IPS-15b (cell line): ENCODE results near the gene HCFC1R1.
A peak's percentile ranks its signal among the peaks of the same experiment; 100 is the strongest.

ENCODE experiments used
- H3K27me3 ChIP-seq: one replicate; pipeline ENCODE4 v1.6.1; 2013; ENCODE audit warnings: low read length; ENCODE audit not compliant: control insufficient read depth, insufficient read depth
- H3K36me3 ChIP-seq: one replicate; pipeline ENCODE4 v1.6.1; 2013; ENCODE audit warnings: low read length; ENCODE audit not compliant: control insufficient read depth, insufficient read depth
- H3K4me1 ChIP-seq: one replicate; pipeline ENCODE4 v1.6.1; 2013; ENCODE audit warnings: mild to moderate bottlenecking, low read length; ENCODE audit not compliant: control insufficient read depth, insufficient read depth
- H3K4me3 ChIP-seq: one replicate; pipeline ENCODE4 v1.5.1; 2013; ENCODE audit warnings: low read depth, low read length
- H3K9ac ChIP-seq: one replicate; pipeline ENCODE4 v1.6.1; 2013; ENCODE audit warnings: low read depth, mild to moderate bottlenecking, low read length
- H3K9me3 ChIP-seq: one replicate; pipeline ENCODE4 v1.6.1; 2013; ENCODE audit warnings: mild to moderate bottlenecking, low read length; ENCODE audit not compliant: control insufficient read depth, insufficient read depth

Gene HCFC1R1

DNA sequence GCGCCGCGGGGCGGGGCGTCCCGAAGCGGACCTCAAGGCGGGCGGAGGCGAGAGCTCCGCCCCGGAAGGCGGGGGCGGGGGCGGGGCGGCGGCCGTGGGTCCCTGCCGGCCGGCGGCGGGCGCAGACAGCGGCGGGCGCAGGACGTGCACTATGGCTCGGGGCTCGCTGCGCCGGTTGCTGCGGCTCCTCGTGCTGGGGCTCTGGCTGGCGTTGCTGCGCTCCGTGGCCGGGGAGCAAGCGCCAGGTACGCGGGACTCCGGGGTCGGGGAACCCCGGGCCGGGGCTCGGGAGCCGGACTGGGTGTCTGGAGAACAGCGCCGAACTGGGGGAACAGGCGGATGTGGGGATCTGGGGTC, 3.5 kb downstream of the HCFC1R1 start, which contains the start of gene TNFRSF12A:
Gene TNFRSF12A, plus strand, starts transcription at position 122 of the 357 bp plus-strand sequence. Its CDS starts 30 bp downstream, at position 152.
- Histone ChIP-seq H3K36me3 (peaks cover 18% of the 10 kb centered on the region), H3K27me3 (no peaks in the 10 kb centered on the region), H3K9ac (peak within 1 kb of the TSS; percentile 89), H3K4me1 (peaks cover 10% of the 10 kb centered on the region), H3K9me3 (no peaks in the 10 kb centered on the region), H3K4me3 (peak within 1 kb of the TSS; percentile 95)

DNA sequence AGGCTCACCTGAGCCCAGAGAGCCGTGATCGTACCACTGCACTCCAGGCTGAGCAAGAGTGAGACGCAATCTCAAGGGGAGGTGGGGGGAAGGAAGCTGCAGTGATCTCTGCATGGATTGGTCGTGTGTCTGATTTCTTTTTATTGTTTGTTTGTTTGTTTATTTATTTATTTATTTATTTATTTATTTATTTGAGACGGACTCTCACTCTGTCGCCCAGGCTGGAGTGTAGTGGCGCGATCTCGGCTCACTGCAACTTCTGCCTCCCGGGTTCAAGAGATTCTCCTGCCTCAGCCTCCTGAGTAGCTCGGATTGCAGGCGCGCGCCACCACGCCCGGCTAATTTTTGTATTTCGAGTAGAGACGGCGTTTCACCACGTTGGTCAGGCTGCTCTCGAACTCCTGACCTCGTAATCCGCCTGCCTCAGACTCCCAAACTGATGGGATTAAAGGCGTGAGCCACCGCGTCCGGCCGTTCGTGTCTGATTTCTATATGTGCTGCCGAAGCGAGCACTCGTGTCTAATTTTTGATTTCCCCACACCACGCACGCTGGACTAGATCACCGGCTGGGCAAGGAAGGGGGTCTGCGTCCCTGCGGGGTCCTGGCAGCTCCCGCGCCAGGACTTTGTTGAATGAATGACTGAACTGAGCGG, 4.0 kb downstream of the HCFC1R1 start:
- H3K4me3 ChIP-seq = peak overlapping the region; percentile 43
- peaks cover 23% of the 10 kb centered on the region for H3K36me3 ChIP-seq
- H3K9me3 ChIP-seq = no peaks in the 10 kb centered on the region
- H3K4me1 ChIP-seq = peaks cover 10% of the 10 kb centered on the region
- H3K27me3 ChIP-seq = no peaks in the 10 kb centered on the region
- no peak overlapping the region for H3K9ac ChIP-seq

DNA sequence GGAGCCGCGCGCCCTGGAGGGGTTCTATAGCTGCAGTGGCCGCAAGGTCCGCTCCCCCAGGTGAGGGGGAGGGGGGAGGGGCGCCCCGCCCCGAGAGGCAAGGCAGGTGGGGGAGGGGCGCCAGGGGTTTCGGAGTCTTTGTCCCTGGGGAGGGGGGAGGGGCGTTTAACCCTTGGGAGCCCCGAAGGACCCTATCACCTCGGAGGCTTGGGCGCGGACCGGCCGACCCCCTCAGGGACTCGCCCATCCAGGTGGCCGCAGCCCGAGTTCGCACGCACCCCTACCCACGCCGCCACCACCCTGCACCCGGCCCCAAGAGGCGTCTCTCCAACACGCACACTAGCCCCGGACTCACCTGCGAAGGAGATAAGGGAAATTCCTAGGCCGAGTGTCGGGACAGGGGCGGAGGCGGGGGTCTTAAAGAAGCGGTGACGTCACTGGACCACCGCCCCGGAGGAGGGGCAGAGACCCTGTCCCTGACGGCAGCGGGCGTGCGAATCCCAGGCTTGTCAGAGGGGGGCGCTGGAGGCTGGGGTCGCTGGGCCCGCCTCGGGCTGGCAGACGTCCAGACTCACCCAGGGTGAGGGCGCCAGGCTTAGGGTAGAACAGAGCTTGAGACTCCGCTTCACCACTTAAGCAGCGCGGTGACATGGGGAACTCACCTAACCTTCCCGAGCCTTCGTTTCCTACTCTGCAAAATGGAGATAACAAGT, 5.8 kb downstream of the HCFC1R1 start, which contains the start of gene CLDN6:
Gene CLDN6, minus strand, starts transcription at position 390 of the 713 bp plus-strand sequence. CDS start 2,162 bp downstream, outside the sequence.
- H3K9me3 ChIP-seq = no peaks in the 10 kb centered on the region
- H3K27me3 ChIP-seq = no peaks in the 10 kb centered on the region
- peak within 1 kb of the TSS; percentile 96 for H3K4me3 ChIP-seq
- H3K9ac ChIP-seq = peak within 1 kb of the TSS; percentile 94
- H3K4me1 ChIP-seq = peaks cover 20% of the 10 kb centered on the region
- H3K36me3 ChIP-seq = peaks cover 27% of the 10 kb centered on the region

DNA sequence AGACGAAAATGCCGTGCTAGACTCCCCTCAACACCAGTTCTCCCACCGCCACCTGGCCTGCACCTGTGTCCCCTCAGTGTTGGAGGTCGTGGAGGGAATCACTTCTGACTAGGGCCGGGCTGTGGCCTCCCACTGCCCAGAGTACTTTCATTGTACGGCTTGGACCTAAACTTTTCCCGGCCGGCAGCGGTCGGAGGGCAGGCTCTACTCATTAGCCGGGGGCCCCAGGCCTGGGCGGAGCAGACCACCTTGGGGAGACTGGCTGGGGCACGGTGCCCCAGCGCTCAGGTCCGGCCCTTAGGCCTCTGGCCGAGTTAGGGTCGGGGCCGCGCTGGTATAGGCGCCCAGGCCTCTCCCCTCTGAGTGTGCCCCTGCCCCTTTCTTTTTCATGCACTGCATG, 6.4 kb downstream of the HCFC1R1 start:
- Histone ChIP-seq H3K9ac (peak overlapping the region; percentile 94), H3K4me3 (peak overlapping the region; percentile 96), H3K4me1 (peaks cover 15% of the 10 kb centered on the region), H3K36me3 (peaks cover 27% of the 10 kb centered on the region), H3K9me3 (no peaks in the 10 kb centered on the region), H3K27me3 (no peaks in the 10 kb centered on the region)

DNA sequence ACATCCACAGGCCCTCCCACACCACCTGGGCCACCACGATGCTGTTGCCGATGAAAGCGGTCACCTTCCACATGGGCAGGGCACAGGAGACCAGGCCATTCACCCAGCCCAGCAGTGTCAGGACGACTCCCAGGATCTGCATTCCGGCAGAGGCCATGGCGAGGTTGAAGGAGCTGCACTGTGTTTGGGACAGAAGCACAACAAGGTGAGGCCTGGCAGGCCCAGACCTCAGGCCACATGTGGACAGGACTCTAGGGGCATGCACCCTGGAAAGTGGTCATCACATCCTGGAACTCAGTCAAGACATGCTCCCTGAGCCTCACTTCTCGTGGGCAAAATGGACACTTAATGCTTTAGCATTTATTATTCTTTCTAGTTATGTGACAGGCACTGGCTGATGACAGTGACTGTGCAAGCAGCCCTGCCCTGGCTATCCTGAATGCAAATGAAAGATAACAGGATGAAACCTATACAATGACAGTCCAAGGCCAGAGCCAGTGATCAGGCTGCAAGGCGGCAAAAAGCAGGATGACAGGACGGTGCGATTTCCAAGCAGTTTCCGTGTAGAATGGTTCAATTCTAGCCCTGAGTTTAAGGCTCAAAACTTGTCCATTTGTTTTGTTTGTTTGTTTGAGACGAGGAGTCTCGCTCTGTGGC, 7.7 kb downstream of the HCFC1R1 start:
- Histone ChIP-seq H3K27me3 (peaks cover 5% of the 10 kb centered on the region), H3K36me3 (peaks cover 20% of the 10 kb centered on the region), H3K4me3 (peak overlapping the region; percentile 30), H3K4me1 (peaks cover 15% of the 10 kb centered on the region), H3K9me3 (no peaks in the 10 kb centered on the region), H3K9ac (no peak overlapping the region)

DNA sequence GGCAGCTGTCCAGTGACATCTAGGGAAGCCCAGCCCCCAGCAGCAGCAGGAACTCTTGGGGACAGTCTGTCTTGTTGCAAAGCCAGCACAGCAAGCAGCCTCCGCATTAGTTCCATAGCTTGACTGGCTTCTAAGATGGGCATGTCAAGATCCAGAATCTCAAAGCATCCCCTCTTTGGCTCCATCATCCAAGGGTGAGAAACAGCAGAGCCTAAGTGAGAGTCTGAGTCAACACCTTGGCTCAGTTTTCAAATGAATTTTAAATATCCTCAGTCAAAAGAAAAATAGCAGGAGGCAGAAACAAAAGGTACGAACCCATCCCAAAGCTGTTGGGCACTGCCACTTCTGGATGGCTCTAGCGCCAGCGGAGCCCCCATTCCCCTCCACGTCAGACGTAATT, 8.8 kb downstream of the HCFC1R1 start:
- Histone ChIP-seq H3K36me3 (peaks cover 20% of the 10 kb centered on the region), H3K4me1 (peaks cover 21% of the 10 kb centered on the region), H3K4me3 (no peak overlapping the region), H3K9ac (no peak overlapping the region), H3K27me3 (peaks cover 5% of the 10 kb centered on the region), H3K9me3 (no peaks in the 10 kb centered on the region)

DNA sequence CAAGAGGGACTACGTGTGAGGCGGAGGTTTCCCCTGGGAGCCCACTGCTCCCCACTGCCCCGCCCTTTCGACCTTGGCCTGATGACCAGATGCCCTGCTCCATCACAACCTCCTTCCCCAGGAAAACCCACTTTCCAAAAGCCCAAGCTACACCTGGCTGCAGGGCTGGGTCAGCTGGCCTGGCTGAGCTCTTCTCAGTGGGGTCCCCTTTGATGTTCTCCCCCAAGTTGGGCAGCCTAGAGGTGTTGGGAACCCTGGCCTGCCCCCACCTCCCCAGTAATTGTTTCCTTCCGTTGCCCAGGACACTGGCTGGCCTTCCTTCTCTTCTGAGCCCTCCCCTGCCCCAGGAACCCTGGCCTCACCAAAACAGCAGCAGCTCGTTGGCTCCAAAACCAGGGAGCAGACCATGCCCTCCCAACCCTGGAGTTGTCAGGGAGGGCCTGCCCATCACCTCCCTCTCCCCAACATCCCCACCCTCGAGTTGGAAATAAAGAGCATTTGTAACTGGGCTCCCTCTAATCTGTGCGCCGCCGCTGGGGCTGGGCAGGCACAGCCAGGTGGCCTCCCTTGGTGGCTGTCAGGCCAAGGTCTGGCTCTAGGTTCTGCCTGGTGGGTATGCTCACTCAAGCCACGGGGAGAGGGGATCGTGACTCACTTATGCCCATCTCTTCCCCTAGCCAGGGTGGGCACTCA, 9.6 kb downstream of the HCFC1R1 start:
- no peak overlapping the region for H3K9ac ChIP-seq
- H3K4me1 ChIP-seq = peaks cover 25% of the 10 kb centered on the region
- peaks cover 5% of the 10 kb centered on the region for H3K27me3 ChIP-seq
- H3K4me3 ChIP-seq = peak overlapping the region; percentile 38
- peaks cover 20% of the 10 kb centered on the region for H3K36me3 ChIP-seq
- H3K9me3 ChIP-seq = no peaks in the 10 kb centered on the region

DNA sequence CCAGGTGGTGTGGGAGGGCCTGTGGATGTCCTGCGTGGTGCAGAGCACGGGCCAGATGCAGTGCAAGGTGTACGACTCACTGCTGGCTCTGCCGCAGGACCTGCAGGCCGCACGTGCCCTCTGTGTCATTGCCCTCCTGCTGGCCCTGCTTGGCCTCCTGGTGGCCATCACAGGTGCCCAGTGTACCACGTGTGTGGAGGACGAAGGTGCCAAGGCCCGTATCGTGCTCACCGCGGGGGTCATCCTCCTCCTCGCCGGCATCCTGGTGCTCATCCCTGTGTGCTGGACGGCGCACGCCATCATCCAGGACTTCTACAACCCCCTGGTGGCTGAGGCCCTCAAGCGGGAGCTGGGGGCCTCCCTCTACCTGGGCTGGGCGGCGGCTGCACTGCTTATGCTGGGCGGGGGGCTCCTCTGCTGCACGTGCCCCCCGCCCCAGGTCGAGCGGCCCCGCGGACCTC, 10.2 kb downstream of the HCFC1R1 start:
- Histone ChIP-seq H3K36me3 (peaks cover 20% of the 10 kb centered on the region), H3K4me3 (peak overlapping the region; percentile 38), H3K27me3 (peaks cover 5% of the 10 kb centered on the region), H3K4me1 (peaks cover 28% of the 10 kb centered on the region), H3K9ac (no peak overlapping the region), H3K9me3 (no peaks in the 10 kb centered on the region)

DNA sequence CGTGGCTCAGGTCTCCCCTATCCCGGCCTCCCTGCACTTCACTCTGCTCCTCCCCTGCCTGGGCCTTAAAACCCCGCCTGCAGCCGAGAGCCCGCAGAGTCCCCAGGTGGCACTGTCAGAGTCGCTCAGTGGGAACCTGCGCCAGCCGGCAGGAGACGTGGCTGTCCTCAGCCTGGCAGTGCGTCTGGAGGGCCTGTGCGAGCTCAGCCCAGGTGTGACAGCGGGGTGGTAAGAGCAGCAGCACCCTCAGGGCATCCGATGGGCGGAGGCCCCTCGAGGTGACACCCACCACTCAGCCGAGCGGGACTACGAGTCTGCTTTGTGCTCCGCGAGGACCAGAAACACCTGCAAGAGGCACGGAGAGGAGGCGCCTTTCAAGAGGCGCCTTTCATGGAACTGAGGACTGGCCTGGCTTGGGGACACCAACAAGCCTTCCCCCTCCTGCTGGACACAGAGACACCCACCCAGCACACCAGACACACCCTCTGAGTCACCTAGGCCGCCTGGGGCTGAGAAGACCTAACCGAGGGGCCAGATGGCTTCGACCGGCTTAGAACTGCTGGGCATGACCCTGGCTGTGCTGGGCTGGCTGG, 10.8 kb downstream of the HCFC1R1 start, which contains the start of gene CLDN9:
Gene CLDN9, plus strand, starts transcription at position 96 of the 593 bp plus-strand sequence. Its CDS starts 440 bp downstream, at position 536.
- H3K4me3 ChIP-seq = peak within 1 kb of the TSS; percentile 38
- H3K4me1 ChIP-seq = peaks cover 28% of the 10 kb centered on the region
- peaks cover 20% of the 10 kb centered on the region for H3K36me3 ChIP-seq
- peaks cover 5% of the 10 kb centered on the region for H3K27me3 ChIP-seq
- H3K9me3 ChIP-seq = no peaks in the 10 kb centered on the region
- H3K9ac ChIP-seq = peak within 1 kb of the TSS; percentile 16

DNA sequence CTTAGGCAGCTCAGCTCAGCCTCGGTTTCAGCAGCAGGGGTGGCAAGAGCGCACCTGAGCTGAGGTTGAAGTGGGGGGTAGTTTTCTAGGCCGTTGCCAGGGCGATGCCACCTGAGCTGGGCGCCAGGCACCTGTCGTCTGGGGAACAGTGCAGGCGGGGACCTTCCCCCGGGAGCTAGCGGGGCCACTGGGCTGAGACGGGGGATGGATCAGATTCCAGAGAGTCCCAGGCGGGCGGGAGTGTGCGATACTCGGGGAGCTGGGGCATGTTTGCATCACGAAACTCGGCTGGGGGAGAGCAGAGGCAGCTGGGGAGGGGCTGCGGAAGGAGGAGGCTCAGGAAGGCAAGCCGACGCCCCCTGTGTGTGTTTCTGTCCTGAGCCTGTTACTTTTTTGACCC, 11.5 kb downstream of the HCFC1R1 start:
- Histone ChIP-seq H3K9me3 (no peaks in the 10 kb centered on the region), H3K27me3 (peaks cover 5% of the 10 kb centered on the region), H3K9ac (no peak overlapping the region), H3K4me1 (peaks cover 35% of the 10 kb centered on the region), H3K36me3 (peaks cover 20% of the 10 kb centered on the region), H3K4me3 (peak overlapping the region; percentile 38)

DNA sequence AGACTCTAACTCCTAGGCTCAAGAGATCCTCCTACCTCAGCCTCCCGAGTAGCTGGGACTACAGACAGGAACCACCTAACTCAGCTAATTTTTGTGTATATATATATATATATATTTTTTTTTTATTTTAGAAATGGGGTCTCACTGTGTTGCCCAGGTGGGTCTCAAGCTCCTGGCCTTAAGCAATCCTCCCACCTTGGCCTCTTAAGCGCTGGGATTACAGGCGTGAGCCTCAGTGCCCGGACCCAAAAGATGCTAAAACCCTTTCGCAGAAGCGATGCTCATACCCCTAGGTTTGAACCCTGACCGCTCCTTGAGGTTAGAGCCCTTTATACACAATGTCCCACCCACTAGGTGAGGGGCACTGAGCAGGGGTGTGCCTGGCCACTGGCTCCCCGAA, 13.2 kb downstream of the HCFC1R1 start:
- no peaks in the 10 kb centered on the region for H3K9me3 ChIP-seq
- H3K4me3 ChIP-seq = peak overlapping the region; percentile 36
- H3K4me1 ChIP-seq = peaks cover 42% of the 10 kb centered on the region
- peaks cover 5% of the 10 kb centered on the region for H3K27me3 ChIP-seq
- H3K9ac ChIP-seq = no peak overlapping the region
- peaks cover 12% of the 10 kb centered on the region for H3K36me3 ChIP-seq
